ENCODE results near the gene VEGFB.

VEGFB gene, protein sequence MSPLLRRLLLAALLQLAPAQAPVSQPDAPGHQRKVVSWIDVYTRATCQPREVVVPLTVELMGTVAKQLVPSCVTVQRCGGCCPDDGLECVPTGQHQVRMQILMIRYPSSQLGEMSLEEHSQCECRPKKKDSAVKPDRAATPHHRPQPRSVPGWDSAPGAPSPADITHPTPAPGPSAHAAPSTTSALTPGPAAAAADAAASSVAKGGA

DNA sequence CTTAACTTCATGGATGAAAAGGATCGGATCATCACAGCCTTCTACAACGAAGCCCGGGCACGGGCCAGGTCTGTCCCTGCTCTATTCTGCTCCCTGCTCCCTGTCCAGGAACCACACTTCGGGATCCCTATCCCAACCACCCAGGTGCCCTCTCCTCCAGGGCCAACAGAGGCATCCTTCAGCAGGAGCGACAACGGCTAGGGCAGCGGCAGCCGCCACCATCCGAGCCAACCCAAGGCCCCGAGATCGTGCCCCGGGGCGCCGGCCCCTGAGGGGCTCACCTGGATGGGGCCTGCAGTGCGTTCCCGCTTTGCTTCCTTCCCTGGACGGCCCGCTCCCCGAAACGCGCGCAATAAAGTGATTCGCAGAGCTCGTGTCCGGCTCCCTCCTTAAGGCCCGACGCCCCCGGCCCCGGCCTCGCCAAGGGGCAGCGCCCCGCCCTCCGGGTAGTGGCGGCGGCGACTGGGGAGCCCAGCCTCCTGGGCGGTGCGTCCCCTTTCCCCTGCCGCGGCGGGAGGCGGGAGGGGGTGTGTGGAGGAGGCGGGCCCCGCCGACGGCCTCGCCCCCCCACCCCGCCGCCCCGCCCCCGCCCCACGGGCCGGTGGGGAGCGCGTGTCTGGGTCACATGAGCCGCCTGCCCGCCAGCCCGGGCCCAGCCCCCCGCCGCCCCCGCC lies at the start of gene VEGFB:
TSS of gene VEGFB (plus strand) at position 672 of the 674 bp plus-strand sequence. CDS start 250 bp downstream, outside the sequence.
- peak within 1 kb of the TSS; percentile 74 for H3K4me3 ChIP-seq (ENCODE audit: low read depth, low read length)
- no peaks in the 10 kb centered on the region for H3K9me3 ChIP-seq (ENCODE audit: control insufficient read depth, insufficient read depth, low read length)
- H3K4me1 ChIP-seq (ENCODE audit: control insufficient read depth, insufficient read depth, low read length) = peaks cover 8% of the 10 kb centered on the region
- no peak within 1 kb of the TSS for H3K27ac ChIP-seq (ENCODE audit: low read depth, low read length)
- H3K36me3 ChIP-seq (ENCODE audit: control insufficient read depth, insufficient read depth, low read length) = peaks cover 18% of the 10 kb centered on the region
- no peaks in the 10 kb centered on the region; the same call in 1 of the 2 replicates for H3K27me3 ChIP-seq (ENCODE audit: control insufficient read depth, insufficient read depth, low read length)
- H3K9ac ChIP-seq (ENCODE audit: low read depth, low read length) = 0 out of 2 replicates have a peak within 1 kb of the TSS, but pooled peaks have one; percentile 22

GRCh38 chr11:64185175-64185692 lies 49.1 kb upstream of the VEGFB start:
- no peaks in the 10 kb centered on the region for H3K9me3 ChIP-seq (ENCODE audit: control insufficient read depth, insufficient read depth, low read length)
- peaks cover 15% of the 10 kb centered on the region for H3K36me3 ChIP-seq (ENCODE audit: control insufficient read depth, insufficient read depth, low read length)
- H3K27me3 ChIP-seq (ENCODE audit: control insufficient read depth, insufficient read depth, low read length) = no peaks in the 10 kb centered on the region
- peak overlapping the region; percentile 96 for H3K27ac ChIP-seq (ENCODE audit: low read depth, low read length)
- H3K4me3 ChIP-seq (ENCODE audit: low read depth, low read length) = peak overlapping the region; percentile 87
- peak overlapping the region; percentile 91 for H3K9ac ChIP-seq (ENCODE audit: low read depth, low read length)
- H3K4me1 ChIP-seq (ENCODE audit: control insufficient read depth, insufficient read depth, low read length) = peaks cover 7% of the 10 kb centered on the region; the same call in 1 of the 2 replicates

GRCh38 chr11:64185693-64186491 lies 48.5 kb upstream of the VEGFB start, which contains the start of gene STIP1:
STIP1 (plus strand) TSS chr11:64186171; CDS start chr11:64186262, 91 bp downstream.
- no peaks in the 10 kb centered on the region for H3K27me3 ChIP-seq (ENCODE audit: control insufficient read depth, insufficient read depth, low read length)
- H3K4me3 ChIP-seq (ENCODE audit: low read depth, low read length) = peak within 1 kb of the TSS; percentile 87
- peaks cover 7% of the 10 kb centered on the region; the same call in 1 of the 2 replicates for H3K4me1 ChIP-seq (ENCODE audit: control insufficient read depth, insufficient read depth, low read length)
- peak within 1 kb of the TSS; percentile 91 for H3K9ac ChIP-seq (ENCODE audit: low read depth, low read length)
- H3K36me3 ChIP-seq (ENCODE audit: control insufficient read depth, insufficient read depth, low read length) = peaks cover 15% of the 10 kb centered on the region
- peak within 1 kb of the TSS; percentile 96 for H3K27ac ChIP-seq (ENCODE audit: low read depth, low read length)
- no peaks in the 10 kb centered on the region for H3K9me3 ChIP-seq (ENCODE audit: control insufficient read depth, insufficient read depth, low read length)

GRCh38 chr11:64186492-64187165 lies 47.8 kb upstream of the VEGFB start:
- peaks cover 15% of the 10 kb centered on the region for H3K36me3 ChIP-seq (ENCODE audit: control insufficient read depth, insufficient read depth, low read length)
- H3K27me3 ChIP-seq (ENCODE audit: control insufficient read depth, insufficient read depth, low read length) = no peaks in the 10 kb centered on the region
- peaks cover 7% of the 10 kb centered on the region; the same call in 1 of the 2 replicates for H3K4me1 ChIP-seq (ENCODE audit: control insufficient read depth, insufficient read depth, low read length)
- H3K9ac ChIP-seq (ENCODE audit: low read depth, low read length) = no peak overlapping the region
- H3K9me3 ChIP-seq (ENCODE audit: control insufficient read depth, insufficient read depth, low read length) = no peaks in the 10 kb centered on the region
- H3K4me3 ChIP-seq (ENCODE audit: low read depth, low read length) = no peak overlapping the region
- peak overlapping the region; percentile 80 for H3K27ac ChIP-seq (ENCODE audit: low read depth, low read length)

DNA sequence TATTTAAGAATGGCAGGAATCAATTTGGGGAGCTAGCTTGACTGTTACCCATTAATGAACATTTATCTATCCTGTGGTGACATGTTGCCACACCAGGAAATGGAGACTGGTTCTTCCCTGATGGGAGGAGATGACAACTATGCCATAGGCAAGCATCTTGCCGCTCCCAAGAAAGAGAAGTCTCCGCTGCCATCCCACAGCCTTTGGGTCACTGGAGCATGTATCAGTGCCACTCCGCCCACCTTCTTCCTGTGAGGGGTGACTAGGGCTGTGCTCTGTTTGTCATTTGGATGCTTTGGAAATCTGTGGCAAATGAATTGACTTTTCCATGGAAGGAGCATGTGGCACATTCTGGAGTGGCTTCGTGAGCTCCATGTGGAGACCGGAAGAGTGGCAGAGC lies 42.0 kb upstream of the VEGFB start:
- Histone ChIP-seq H3K9ac (ENCODE audit: low read depth, low read length) (no peak overlapping the region), H3K27me3 (ENCODE audit: control insufficient read depth, insufficient read depth, low read length) (no peaks in the 10 kb centered on the region), H3K9me3 (ENCODE audit: control insufficient read depth, insufficient read depth, low read length) (no peaks in the 10 kb centered on the region), H3K4me1 (ENCODE audit: control insufficient read depth, insufficient read depth, low read length) (no peaks in the 10 kb centered on the region), H3K27ac (ENCODE audit: low read depth, low read length) (no peak overlapping the region), H3K4me3 (ENCODE audit: low read depth, low read length) (no peak overlapping the region), H3K36me3 (ENCODE audit: control insufficient read depth, insufficient read depth, low read length) (peaks cover 69% of the 10 kb centered on the region)

DNA sequence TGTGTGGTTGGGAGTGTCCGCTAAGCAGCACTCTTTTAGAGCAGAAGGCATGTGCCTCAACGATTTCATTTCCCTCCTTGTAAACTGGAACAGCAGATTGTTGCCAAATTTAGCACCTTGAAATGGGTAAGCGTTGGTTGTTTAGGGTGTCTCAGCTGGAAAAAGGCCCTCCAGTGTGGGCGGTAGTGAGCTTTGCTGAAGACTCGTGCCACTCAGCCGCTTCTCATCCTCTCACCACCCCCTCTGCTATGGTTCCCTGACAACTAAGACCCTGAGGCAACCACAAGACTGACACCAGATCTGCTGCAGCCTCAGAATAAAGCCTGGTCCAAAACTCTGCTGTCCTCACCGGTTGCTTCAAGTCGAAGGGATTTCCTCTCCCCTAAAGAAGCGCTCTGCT lies 37.8 kb upstream of the VEGFB start:
- Histone ChIP-seq H3K9ac (ENCODE audit: low read depth, low read length) (no peak overlapping the region), H3K36me3 (ENCODE audit: control insufficient read depth, insufficient read depth, low read length) (peaks cover 90% of the 10 kb centered on the region)

DNA sequence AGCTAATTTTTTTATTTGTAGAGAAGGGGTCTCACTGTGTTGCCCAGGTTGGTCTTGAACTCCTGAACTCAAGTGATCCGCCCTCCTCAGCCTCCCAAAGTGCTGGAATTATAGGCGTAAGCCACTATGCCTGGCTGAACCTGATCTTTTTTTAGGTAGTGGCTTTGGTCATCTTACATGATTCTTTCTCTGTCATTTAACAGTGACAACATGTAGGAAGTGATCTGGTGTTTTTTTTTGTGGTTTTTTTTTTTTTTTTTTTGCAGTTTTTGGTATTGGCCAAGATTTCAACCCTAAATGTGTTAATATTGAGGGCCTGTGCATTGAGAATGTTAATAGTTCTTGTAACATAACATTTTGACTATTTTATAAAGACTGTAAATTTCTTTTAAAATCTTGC lies 35.9 kb upstream of the VEGFB start:
- H3K36me3 ChIP-seq (ENCODE audit: control insufficient read depth, insufficient read depth, low read length) = peaks cover 94% of the 10 kb centered on the region
- H3K9me3 ChIP-seq (ENCODE audit: control insufficient read depth, insufficient read depth, low read length) = no peaks in the 10 kb centered on the region
- H3K27me3 ChIP-seq (ENCODE audit: control insufficient read depth, insufficient read depth, low read length) = no peaks in the 10 kb centered on the region
- H3K9ac ChIP-seq (ENCODE audit: low read depth, low read length) = no peak overlapping the region
- H3K4me1 ChIP-seq (ENCODE audit: control insufficient read depth, insufficient read depth, low read length) = no peaks in the 10 kb centered on the region
- H3K4me3 ChIP-seq (ENCODE audit: low read depth, low read length) = no peak overlapping the region
- no peak overlapping the region for H3K27ac ChIP-seq (ENCODE audit: low read depth, low read length)

More for the DNA sequence above, 37.8 kb upstream of the VEGFB start:
- H3K4me1 ChIP-seq (ENCODE audit: control insufficient read depth, insufficient read depth, low read length) = no peaks in the 10 kb centered on the region
- H3K9me3 ChIP-seq (ENCODE audit: control insufficient read depth, insufficient read depth, low read length) = no peaks in the 10 kb centered on the region
- no peaks in the 10 kb centered on the region for H3K27me3 ChIP-seq (ENCODE audit: control insufficient read depth, insufficient read depth, low read length)
- no peak overlapping the region for H3K4me3 ChIP-seq (ENCODE audit: low read depth, low read length)
- H3K27ac ChIP-seq (ENCODE audit: low read depth, low read length) = no peak overlapping the region

- Histone ChIP-seq H3K4me1 (ENCODE audit: control insufficient read depth, insufficient read depth, low read length) (no peaks in the 10 kb centered on the region), H3K9ac (ENCODE audit: low read depth, low read length) (no peak overlapping the region), H3K9me3 (ENCODE audit: control insufficient read depth, insufficient read depth, low read length) (no peaks in the 10 kb centered on the region), H3K36me3 (ENCODE audit: control insufficient read depth, insufficient read depth, low read length) (peaks cover 92% of the 10 kb centered on the region), H3K4me3 (ENCODE audit: low read depth, low read length) (no peak overlapping the region), H3K27me3 (ENCODE audit: control insufficient read depth, insufficient read depth, low read length) (no peaks in the 10 kb centered on the region), H3K27ac (ENCODE audit: low read depth, low read length) (no peak overlapping the region)
Observed at GRCh38 chr11:64201543-64201942, 32.8 kb upstream of the VEGFB start.

DNA sequence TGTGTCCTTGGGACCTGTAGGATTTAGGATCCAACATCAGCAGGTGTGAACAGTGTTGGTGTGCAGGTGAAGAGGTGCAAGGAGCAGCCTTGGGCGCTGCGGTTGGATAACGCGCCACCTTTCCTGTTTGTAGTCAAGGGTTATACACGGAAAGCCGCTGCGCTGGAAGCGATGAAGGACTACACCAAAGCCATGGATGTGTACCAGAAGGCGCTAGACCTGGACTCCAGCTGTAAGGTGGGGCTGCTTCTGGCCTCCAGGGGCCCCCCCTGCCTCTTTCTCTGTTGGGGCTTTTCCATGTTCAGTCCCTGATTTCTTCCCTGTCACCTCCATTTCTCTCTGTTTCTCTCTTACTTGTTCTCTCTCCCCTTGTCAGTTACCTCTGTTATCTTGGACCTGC lies 31.4 kb upstream of the VEGFB start:
- Histone ChIP-seq H3K9ac (ENCODE audit: low read depth, low read length) (no peak overlapping the region), H3K4me1 (ENCODE audit: control insufficient read depth, insufficient read depth, low read length) (no peaks in the 10 kb centered on the region), H3K36me3 (ENCODE audit: control insufficient read depth, insufficient read depth, low read length) (peaks cover 92% of the 10 kb centered on the region), H3K9me3 (ENCODE audit: control insufficient read depth, insufficient read depth, low read length) (no peaks in the 10 kb centered on the region), H3K4me3 (ENCODE audit: low read depth, low read length) (no peak overlapping the region), H3K27ac (ENCODE audit: low read depth, low read length) (no peak overlapping the region), H3K27me3 (ENCODE audit: control insufficient read depth, insufficient read depth, low read length) (no peaks in the 10 kb centered on the region)

DNA sequence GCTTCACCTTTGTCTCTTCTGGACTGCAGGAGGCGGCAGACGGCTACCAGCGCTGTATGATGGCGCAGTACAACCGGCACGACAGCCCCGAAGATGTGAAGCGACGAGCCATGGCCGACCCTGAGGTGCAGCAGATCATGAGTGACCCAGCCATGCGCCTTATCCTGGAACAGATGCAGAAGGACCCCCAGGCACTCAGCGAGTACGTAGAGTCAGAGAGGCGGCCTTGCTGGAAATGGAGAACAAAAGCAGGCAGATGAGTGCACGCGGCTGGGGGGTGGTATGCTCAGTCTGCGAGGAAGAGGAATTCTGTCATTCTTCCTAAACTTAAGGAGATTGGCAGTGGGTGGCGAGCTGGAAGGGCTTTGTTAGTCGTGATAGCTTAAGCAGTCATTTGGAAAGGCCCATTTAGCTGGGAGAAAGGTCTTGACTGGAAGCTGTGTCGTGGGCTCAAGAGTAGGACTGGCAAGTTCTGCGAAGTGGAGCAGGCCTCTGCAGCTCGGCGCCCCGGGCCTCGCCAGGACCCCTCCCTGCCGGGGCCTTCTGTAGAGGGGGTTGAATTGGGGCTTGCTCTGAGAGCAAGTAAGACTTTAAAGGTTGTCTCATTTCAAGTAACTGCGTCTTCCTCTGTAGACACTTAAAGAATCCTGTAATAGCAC lies 30.8 kb upstream of the VEGFB start:
- Histone ChIP-seq H3K4me3 (ENCODE audit: low read depth, low read length) (no peak overlapping the region), H3K36me3 (ENCODE audit: control insufficient read depth, insufficient read depth, low read length) (peaks cover 87% of the 10 kb centered on the region), H3K27ac (ENCODE audit: low read depth, low read length) (no peak overlapping the region), H3K9me3 (ENCODE audit: control insufficient read depth, insufficient read depth, low read length) (no peaks in the 10 kb centered on the region), H3K9ac (ENCODE audit: low read depth, low read length) (0 out of 2 replicates have a peak overlapping the region, but pooled peaks have one; percentile 3), H3K4me1 (ENCODE audit: control insufficient read depth, insufficient read depth, low read length) (no peaks in the 10 kb centered on the region), H3K27me3 (ENCODE audit: control insufficient read depth, insufficient read depth, low read length) (no peaks in the 10 kb centered on the region)

Measured in HUES48 (cell line).